Glomerular visceral epithelial cell (primary cell): Measurements from ENCODE around the gene CIBAR2.
A peak's percentile ranks its signal among the peaks of the same experiment; 100 is the strongest.

Experiments
- DNase-seq: peaks from one replicate; pipeline ENCODE4 v3.0.0-alpha.2; 2016; ENCODE audit errors: extremely low spot score

Gene CIBAR2

GRCh38 chr16:85103114-85104079 is 8.9 kb downstream of the CIBAR2 start:
- DNase-seq: no peak

GRCh38 chr16:85101956-85102630 is 10.2 kb downstream of the CIBAR2 start:
- no peak for DNase-seq

DNA sequence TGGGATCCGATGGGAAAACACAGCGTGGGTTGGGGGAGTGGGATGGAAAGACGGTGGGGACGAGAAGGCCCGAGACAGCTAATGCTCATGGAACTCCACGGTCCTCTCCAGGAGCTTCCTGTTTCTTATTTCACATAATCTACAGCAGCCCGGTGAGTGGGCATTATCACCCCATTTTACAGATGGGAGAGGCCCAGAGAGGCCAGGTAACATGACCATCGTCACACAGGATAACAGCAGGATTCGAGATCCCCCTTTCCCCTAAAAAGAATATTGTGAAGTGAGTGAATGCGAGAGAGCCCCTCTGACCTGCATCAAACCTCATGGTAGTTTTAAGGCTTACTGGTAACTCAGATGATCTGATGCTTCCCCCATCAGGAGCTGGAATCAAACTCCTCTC is 12.0 kb downstream of the CIBAR2 start:
- DNase-seq: no peak

- DNase-seq: no peak
These were observed 13.7 kb downstream of the CIBAR2 start for GRCh38 chr16:85098565-85098964.

DNA sequence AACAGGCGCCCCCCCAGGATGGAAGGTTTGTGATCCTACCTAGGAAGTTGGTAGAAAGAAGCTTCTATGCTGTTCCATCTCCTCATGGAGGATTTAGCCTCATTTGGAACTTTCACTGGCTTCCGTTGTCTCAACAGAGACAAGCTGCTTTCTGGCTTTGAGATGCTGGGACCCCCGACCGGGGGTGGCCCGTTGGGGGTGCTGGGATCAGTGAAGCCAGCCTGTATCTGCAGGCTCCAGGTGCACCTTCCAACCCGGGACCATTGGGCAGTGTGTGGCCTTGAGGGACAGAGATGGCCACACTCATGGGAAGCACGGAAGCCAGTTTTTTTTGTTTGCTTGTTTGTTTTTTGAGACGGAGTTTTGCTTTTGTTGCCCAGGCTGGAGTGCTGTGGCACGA is 15.4 kb downstream of the CIBAR2 start:
- no peak for DNase-seq

GRCh38 chr16:85094812-85095211 is 17.5 kb downstream of the CIBAR2 start:
- no peak for DNase-seq

DNA sequence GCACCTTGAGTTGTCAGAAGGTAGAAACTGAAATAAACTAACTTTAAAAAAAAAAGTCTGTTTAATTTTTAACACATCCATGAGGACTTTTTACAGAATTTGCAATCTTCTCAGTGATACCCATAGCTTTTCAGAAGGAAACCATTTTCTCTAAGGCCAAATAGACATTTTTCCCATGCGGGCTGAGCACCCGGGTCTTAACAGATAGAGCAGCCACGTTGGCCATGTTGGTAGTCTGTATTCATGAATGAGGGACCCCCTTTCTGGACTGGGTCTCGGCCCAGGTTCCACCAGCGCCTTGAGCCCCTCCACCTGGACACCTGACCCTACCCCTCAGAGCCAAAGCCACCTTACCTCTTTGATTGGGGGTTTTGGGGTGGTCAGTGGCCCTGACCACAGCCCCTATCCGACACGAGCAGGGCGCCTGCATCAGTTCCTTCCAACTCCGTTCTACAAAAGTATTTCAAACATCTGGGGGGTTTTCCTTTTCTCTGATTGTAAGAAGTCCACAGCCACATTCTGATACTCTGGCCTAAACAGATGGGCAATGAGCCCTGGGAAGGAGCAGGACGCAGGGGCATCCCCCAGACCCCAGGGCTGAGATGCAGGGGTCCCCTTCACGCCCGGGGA is 18.0 kb downstream of the CIBAR2 start:
- DNase-seq: no peak

- DNase-seq: no peak
These were observed 18.6 kb downstream of the CIBAR2 start for GRCh38 chr16:85093705-85094104.

DNA sequence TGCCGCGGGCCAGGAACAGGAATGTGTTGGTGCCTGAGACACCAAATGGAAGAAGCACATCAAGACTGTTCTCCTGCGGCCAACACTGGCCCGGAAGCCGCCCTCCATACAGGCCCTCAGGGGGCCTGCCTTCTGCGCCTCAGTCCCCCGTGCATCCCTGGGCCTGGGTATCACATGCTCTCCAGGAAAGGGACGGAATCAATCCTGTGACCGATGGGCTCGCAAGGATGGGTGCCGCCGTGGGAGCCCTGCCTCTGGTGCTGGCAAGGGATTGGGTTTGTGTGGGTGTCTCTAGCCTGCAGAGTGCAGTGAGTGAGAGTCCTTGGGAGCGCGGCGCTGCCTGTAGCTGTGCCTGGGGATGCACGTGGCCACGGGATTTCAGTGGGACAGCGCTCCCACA is 19.4 kb downstream of the CIBAR2 start:
- no peak for DNase-seq

GRCh38 chr16:85092309-85092708 is 20.0 kb downstream of the CIBAR2 start:
- no peak for DNase-seq

- DNase-seq: no peak
These were observed 20.8 kb downstream of the CIBAR2 start for GRCh38 chr16:85091522-85091910.

- no peak for DNase-seq
These were observed 21.3 kb downstream of the CIBAR2 start for GRCh38 chr16:85090873-85091521.

GRCh38 chr16:85090181-85090580 is 22.1 kb downstream of the CIBAR2 start:
- DNase-seq: no peak

GRCh38 chr16:85089525-85089924 is 22.7 kb downstream of the CIBAR2 start:
- DNase-seq: no peak

GRCh38 chr16:85088570-85089199 is 23.6 kb downstream of the CIBAR2 start:
- no peak for DNase-seq

- no peak for DNase-seq
These were observed 24.2 kb downstream of the CIBAR2 start for GRCh38 chr16:85087899-85088569.

- peak; percentile 67 for DNase-seq
These were observed 25.7 kb downstream of the CIBAR2 start for GRCh38 chr16:85086347-85087291.

GRCh38 chr16:85085721-85086120 is 26.6 kb downstream of the CIBAR2 start:
- DNase-seq: no peak

DNA sequence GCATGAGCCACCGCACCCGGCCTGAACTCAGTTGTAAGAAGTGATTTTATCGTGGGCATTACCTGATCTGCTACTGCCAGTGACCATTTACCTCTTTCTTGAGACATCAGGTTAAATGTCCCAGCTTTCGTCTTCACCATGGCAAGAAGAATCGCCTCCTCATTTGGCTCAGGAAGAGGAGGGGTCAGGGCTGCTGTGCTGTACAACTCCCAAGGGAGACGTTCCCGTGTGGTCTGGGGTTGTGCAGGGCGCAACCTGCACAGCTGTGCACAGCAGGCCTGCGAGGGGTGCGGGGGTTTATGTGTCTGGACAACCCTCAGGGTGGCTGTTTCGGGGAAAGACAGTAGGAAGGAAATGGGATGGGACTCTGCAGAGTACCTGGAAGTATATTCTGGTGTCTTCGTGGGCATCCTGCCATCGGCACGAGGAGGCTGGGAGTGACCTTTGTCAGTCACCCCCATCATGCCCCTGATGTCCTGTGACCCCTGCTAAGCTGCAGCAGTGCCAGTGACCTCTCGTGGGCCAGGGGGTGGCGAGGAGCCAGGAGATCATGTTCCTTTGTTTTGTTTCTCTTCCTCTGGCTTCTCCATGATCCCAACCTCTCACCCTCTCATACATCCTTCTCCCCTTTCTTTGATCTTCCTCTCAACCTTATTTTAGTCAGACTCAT is 27.3 kb downstream of the CIBAR2 start:
- no peak for DNase-seq
